Thyroid gland (tissue), 4 donors: ENCODE results near the gene EDAR.

Source experiments
- POLR2A ChIP-seq, 2 donors: fragments of 450-650 bp; IDR thresholded peaks; one replicate each; pipeline ENCODE4 v1.6.1; 2017; ENCODE audit warnings: antibody characterized with exemption in 2 of 2, mild to moderate bottlenecking in 2 of 2, moderate library complexity in 1 of 2
- TF ChIP-seq, protein P1 (sequence below), 6 experiments: fragments of 200-600 bp in 3 of 6; fragments of 450-650 bp in 3 of 6; sonication (generic) in 3 of 6; IDR thresholded peaks; one replicate each; pipeline ENCODE4 v1.5.1; 2016 to 2019; ENCODE audit warnings: antibody characterized with exemption in 6 of 6, mild to moderate bottlenecking in 2 of 6, inconsistent platforms in 1 of 6, moderate library complexity in 1 of 6

DNA sequence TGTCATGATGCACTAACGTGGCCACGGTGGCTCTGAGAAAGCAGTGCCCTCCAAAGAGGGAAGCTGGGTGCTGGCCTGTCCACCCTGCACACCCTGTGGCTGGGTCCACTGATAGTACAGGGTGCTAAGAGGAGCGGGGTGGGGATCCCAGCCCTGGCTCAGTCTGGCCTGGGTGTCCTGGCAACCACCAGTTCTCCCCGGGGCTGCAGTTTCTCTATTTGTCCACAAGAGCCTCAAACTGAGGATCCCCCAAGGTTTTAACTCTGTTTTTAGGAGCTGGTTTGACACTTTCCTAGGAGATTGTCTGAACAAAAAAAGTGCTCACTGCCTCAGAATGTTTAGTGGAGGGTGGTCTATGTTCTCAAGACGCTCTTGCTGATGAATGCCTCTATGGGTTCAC, 29.0 kb downstream of the EDAR start:
- TF ChIP-seq, protein P1, sequence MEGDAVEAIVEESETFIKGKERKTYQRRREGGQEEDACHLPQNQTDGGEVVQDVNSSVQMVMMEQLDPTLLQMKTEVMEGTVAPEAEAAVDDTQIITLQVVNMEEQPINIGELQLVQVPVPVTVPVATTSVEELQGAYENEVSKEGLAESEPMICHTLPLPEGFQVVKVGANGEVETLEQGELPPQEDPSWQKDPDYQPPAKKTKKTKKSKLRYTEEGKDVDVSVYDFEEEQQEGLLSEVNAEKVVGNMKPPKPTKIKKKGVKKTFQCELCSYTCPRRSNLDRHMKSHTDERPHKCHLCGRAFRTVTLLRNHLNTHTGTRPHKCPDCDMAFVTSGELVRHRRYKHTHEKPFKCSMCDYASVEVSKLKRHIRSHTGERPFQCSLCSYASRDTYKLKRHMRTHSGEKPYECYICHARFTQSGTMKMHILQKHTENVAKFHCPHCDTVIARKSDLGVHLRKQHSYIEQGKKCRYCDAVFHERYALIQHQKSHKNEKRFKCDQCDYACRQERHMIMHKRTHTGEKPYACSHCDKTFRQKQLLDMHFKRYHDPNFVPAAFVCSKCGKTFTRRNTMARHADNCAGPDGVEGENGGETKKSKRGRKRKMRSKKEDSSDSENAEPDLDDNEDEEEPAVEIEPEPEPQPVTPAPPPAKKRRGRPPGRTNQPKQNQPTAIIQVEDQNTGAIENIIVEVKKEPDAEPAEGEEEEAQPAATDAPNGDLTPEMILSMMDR (IDR thresholded peaks at IDR 0.05): no peak
- TF ChIP-seq POLR2A (IDR thresholded peaks at IDR 0.05): no peak
